Loucy (cell line): ENCODE measurements around the gene LEKR1.

Experiments used
- EZH2phosphoT487 ChIP-seq: fragments of 200-600 bp; IDR thresholded peaks from 2 replicates; pipeline ENCODE4 v1.6.1; 2018; ENCODE audit warnings: antibody characterized with exemption, mild to moderate bottlenecking, moderate library complexity, borderline replicate concordance
- TF ChIP-seq, protein P1 (sequence below): fragments of 200-600 bp; sonication (generic); conservative IDR thresholded peaks from 2 replicates; pipeline ENCODE4 v1.5.1; 2014; ENCODE audit warnings: mild to moderate bottlenecking, antibody characterized with exemption, low read length

GRCh38 chr3:157074490-157074889 lies 248.3 kb downstream of the LEKR1 start:
- TF ChIP-seq, protein P1, sequence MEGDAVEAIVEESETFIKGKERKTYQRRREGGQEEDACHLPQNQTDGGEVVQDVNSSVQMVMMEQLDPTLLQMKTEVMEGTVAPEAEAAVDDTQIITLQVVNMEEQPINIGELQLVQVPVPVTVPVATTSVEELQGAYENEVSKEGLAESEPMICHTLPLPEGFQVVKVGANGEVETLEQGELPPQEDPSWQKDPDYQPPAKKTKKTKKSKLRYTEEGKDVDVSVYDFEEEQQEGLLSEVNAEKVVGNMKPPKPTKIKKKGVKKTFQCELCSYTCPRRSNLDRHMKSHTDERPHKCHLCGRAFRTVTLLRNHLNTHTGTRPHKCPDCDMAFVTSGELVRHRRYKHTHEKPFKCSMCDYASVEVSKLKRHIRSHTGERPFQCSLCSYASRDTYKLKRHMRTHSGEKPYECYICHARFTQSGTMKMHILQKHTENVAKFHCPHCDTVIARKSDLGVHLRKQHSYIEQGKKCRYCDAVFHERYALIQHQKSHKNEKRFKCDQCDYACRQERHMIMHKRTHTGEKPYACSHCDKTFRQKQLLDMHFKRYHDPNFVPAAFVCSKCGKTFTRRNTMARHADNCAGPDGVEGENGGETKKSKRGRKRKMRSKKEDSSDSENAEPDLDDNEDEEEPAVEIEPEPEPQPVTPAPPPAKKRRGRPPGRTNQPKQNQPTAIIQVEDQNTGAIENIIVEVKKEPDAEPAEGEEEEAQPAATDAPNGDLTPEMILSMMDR = no peak
- TF ChIP-seq EZH2phosphoT487 = no peak
